ENCODE measurements around the gene SRSF6.
A peak's percentile ranks its signal among the peaks of the same experiment; 100 is the strongest.
"Not testable (repeated sequence)": the region's sequence is repeated elsewhere in the genome, so short reads cannot be mapped to it uniquely, and the experiment has no call there.

SRSF6 gene

DNA sequence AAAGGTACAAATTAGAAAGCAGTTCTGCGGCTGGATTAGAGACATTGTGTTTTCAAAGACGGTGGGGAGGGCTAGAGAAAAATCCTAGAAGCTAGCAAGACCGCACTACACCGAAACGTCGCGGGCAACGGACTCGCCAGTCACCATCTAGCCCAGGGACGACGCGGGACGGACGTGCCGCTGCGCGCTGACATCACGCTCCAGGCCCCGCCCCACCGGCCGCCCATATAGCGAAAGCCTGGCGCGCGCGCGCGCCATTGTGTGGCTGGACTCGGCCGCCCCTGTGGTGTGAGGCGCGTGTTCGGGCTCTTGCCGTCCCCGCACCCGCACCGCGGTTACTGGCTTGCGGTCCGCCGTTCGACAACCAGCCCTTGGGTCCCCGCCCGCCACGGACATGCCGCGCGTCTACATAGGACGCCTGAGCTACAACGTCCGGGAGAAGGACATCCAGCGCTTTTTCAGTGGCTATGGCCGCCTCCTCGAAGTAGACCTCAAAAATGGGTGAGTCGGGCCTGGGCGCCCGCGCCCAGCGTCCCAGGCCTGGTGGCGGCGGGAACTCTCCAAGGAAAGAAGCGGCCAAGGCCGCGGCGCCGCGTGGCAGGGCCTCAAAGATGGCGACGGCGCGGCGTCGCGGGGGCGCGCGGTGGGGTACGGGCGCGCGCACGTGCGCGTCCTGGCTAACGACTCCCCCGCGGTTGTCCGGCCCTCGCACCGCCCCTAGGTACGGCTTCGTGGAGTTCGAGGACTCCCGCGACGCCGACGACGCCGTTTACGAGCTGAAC lies at the start of gene SRSF6:
Gene SRSF6 (plus strand): TSS at position 257 of the 782 bp plus-strand sequence. CDS start 138 bp downstream, at position 395.
- DNase-seq (ENCODE audit: low read depth in 2 of 2): peak; percentile 85 to 86

DNA sequence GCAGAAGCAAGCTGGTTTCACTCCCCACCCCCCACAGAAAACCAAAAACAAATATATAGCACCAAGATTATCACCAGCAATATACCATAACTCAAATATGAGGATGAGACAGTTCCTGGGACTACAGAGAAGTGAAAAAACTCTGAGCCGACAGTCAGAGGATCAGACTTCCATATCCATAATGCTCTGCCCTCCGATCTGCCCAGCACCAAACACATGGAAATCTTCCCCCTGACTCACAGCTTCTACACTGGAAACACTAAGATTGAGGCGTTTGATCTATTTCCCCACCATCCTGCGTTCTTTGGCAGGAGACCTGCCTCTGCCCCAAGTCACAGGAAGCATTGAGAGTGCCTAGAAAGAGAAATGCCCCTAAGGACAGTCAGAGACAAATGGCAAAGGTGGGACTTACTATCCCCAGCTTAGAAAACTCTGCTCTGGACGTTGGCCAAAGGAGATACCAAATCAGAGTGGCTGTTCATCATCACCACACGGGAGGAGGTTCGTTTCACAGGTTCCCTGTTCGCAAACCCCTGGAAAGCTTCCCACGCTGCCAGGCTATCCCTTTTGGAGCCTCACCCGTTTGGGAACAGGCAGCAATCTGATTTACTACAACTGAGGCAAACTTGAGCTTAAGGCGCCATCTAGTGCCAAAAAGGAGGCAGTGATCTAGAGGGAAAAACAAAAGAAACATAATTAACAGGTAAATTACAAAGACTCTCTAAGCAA lies 48.7 kb upstream of the SRSF6 start:
- DNase-seq (ENCODE audit: low read depth in 2 of 2): no peak

DNA sequence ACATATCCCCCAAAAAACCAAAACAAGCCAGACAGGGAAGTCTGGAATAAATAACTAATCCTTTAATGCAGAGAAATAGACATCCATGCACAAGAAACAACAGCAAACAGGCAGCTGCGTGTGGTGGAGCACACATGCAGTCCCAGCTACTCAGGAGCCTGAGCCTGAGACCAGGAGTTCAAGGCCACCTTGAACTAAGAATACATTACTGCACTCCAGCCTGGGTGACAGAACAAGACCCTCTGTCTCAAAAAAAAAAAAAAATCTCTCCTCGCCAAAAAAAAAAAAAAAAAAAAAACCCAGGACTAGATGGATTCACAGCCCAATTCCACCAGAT lies 48.2 kb upstream of the SRSF6 start:
- no peak for DNase-seq (ENCODE audit: low read depth in 2 of 2)

DNA sequence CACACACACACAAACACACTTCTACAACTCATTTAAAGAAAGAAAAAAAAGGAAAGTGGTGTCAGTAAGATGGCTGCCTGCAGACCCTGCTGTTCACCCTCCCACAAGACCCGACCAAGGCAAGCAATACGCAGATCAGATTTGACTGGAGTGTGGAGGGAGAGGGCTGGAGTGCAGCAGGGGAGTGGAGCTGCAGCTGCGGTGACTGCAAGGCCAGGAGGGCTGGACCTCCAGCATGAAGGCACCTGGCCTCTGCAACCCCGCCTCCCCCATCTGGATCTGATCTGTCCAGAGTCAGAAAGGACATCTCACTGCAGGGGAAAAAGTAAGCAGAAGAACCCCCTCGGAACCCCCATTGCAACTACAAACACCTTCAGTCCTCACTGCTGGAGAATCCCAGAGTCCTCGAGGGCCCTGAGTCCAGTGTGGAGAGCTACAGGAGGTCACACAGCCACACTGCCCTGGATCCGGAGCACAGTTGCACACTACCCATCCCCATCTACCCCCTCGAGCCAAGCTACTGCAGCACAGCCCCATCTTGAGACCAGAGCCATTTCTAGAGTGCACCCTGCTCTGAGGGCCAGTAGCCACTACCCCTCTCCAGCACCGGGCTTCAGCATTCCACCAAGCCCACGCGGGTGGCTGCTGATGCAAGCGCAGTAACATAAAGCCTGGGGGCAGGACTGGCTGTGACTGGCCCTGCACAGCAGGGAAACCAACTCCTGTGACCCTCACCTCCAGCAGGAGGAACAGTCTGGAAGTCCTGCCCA lies 41.9 kb upstream of the SRSF6 start:
- no peak for DNase-seq (ENCODE audit: low read depth in 2 of 2)

DNA sequence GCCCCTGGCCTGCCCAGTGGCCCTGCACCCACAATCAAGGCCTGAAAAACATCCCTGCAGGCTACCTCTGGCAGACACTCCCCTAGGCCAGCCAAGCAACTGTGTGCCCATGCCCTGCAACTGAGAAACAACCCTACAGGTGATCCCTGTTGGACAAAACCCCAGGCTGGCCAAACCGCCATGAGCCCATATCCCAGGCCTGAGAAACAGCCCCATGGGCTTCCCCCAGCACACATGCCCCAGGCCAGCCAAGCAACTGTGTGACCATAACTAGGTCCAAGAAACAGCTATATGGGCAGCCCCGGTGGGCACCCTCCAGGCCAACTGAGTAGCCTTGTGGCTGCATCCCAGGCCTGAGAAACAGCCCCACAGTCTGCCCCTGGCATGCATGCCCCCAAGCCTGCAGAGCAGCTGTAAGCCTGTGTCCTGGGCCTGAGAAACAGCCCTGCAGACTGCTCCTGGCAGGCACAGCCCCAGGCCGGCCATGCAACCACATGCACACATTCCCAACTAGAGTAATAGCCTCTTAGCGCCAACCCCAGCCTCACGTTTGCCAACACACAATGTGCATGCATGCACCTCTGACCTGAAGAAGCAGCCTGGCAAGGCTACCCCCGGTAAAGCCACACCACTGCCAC lies 41.0 kb upstream of the SRSF6 start:
- DNase-seq (ENCODE audit: low read depth in 2 of 2): no peak

DNA sequence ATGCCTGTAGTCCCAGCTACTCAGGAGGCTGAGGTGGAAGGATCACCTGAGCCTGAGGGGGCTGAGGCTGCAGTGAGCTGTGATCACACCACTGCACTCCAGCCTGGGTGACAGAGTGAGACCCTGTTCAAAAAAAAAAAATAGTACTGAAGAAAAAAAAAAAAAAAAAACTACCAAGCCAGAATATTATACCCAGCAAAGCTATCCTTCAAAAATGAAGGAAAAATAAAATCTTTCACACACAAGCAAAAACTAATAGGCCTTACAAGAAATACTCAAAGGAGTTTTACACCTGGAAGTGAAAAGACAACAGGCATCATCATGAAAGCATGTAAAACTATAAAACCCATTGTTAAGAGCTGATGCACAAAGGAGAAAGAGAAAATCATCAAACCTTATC lies 37.5 kb upstream of the SRSF6 start:
- DNase-seq (ENCODE audit: low read depth in 2 of 2): no peak

DNA sequence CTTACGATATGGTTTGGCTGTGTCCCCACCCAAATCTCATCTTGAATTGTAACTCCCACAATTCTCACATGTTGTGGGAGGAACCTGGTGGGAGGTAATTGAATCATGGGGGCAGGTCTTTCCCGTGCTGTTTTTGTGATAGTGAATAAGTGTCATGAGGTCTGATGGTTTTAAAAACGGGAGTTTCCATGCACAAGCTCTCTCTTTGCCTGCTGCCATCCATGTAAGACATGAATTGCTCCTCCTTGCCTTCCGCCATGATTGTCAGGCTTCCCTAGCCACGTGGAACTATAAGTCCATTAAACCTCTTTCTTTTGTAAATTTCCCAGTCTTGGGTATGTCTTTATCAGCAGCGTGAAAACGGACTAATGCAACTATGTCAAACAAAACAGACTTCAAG lies 36.8 kb upstream of the SRSF6 start:
- DNase-seq (ENCODE audit: low read depth in 2 of 2): not testable (repeated sequence)

DNA sequence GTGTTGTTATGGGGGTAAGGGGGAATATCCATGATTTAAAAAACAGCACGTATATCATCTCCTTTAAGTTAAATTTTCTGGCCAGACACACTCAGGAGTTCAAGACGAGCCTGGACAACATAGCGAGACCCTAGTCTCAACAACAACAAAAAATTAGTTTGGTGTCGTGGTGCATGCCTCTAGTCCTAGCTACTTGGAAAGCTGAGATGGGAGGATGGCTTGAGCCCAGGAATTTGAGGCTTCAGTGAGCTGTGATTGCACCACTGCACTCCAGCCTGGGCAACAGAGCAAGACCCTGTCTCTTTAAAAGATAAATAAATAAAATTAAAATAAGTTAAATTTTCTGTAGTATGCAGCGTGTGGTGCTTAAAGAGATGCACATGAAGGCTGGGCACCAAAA lies 31.5 kb upstream of the SRSF6 start:
- no peak for DNase-seq (ENCODE audit: low read depth in 2 of 2)

DNA sequence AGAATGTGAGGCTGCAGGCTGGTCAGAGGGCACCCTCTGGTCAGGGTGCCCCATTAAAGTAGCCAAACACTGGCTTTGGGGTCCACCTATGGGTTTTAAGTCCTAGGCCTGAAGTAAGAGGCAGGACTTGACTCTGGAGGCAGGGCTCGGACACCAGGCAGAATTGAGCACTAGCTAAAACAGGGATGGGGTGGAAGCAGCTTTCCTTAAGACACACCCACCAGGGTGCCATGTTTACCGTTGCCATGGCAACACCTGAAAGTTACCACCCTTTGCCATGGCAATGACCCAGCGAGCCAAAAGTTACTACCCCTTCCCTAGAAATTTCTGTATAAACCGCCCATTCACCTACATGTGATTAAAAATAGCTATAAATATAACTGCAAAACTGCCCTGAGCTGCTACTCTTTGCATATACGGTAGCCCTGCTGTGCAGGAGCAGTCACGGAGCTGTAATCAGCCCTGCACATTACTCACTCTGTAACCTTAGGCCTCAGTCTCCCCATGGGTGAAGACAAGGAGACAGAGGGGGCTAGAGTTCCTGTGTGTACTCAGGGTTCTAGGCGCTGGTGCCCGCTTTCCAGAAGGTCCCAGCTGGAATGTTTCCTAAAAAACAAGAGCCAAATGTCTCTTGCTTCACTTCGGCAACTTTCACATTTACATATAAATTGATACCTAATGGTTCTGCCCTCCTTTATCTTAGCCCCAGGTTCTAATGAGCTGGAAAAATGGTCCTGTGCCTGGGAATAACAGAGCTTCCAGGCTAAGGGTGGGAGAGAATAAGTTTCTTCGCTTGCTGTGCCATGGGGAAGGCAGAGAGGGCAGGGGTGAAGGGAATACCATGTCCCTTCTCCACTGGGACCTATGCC lies 27.2 kb upstream of the SRSF6 start:
- no peak for DNase-seq (ENCODE audit: low read depth in 2 of 2)

DNA sequence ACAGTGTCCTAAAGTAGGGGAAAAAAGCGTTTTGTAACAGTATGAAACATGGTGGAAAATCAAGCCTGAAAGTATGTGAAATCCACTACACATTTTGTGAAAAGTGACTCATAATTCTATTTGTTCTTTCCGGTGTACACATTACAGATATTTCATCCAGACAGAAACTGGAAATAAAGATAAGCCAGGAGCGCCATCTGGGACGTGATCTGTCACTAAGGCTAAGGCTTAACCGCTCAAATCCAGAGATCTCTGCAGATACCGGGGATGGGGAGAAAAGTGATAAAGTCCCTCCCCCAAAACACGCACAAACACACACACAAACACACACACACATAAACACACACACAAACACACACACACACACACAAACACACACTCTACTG lies 26.6 kb upstream of the SRSF6 start:
- DNase-seq (ENCODE audit: low read depth in 2 of 2): no peak

DNA sequence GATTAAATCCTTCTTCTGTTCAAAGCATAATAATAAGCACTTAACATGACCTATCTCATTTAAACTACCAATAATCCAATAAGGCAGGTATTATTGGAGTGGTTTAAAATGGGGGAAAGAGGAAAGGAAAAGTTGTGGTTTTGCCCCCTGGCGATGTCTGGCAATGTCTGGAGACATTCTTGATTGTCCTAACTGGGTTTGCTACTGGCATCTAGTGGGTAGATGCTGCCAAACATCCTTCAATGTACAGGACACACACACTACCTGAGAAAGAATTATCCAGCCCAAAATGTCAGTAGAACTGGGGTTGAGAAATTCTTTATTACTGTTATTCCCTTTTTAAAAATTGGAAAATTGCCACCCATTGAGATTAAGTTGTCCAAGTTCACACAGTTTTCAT lies 25.2 kb upstream of the SRSF6 start:
- no peak for DNase-seq (ENCODE audit: low read depth in 2 of 2)

DNA sequence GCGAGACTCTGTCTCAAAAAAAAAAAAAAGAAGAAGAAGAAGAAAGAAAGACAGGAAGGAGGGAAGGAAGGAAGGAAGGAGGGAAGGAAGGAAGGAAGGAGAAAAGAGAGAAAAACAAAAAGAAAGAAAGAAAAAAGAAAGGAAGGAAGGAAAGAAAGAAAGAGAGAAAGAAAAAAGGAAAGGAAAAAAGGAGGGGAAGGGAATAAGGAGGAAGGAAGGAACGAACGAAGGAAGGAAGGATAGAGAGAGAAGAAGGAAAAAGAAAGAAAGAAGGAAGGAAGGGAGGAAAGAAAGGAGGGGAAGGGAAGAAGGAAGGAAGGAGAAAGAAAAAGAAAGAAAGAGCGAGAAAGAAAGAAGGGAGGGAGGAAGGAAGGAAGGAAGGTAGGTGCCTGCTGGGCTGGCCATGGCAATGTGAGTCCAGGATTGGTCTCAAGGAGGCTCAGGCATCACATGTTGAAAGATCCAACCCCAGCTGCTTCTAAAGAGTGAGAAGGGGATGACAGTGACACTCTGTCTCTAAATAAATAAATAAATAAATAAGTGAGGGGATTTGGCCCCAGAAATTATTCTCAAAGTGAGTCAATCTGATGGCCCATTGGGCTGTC lies 24.3 kb upstream of the SRSF6 start:
- no peak for DNase-seq (ENCODE audit: low read depth in 2 of 2)

DNA sequence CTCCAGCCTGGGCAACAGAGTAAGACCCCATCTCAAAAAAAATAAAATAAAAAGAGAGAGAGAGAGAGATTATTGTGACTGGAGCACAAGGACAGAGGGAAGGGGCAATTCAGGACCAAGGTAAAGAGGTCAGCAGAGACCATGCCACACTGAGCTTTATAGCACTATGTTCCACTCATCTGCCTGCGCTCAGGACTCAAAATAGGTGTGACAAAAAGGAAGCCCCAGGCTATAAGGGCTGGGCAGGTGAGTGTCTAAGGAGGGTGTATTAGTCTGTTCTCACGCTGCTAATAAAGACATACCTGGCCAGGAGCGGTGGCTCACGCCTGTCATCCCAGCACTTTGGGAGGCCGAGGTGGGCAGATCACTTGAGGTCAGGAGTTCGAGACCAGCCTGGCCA lies 23.1 kb upstream of the SRSF6 start:
- DNase-seq (ENCODE audit: low read depth in 2 of 2): no peak

DNA sequence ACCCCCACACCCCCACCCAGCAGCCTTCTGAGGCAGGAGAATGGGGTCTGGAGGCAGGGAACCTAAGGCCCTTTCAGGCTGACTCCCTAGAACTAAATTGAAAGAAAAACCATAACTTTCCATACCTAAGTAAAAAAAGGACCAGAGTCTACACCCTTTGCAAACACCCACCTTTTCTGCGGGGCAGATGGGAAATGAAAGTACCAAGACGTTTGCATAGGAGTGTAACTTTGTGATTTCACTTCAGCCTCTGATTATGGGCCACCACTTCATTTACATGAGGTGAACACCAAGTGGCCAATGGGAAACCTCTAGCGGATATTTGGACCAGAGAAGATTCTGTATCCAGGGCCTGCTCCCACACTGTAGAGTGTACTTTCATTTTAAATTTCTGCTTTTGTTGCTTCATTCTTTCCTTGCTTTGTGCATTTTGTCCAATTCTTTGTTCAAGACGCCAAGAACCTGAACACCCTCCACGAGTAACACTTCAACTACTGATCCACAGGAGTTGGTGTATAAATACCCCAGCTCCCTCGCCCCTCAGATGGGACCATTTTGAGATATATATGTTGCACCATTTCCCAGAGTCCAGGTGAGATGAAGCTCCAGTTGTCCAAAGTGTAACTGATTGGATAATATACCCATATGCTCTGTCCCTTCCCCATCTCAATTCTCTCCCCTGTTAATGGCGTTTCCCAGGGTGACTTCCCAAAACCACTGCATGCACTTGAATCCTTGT lies 18.9 kb upstream of the SRSF6 start:
- no peak for DNase-seq (ENCODE audit: low read depth in 2 of 2)

DNA sequence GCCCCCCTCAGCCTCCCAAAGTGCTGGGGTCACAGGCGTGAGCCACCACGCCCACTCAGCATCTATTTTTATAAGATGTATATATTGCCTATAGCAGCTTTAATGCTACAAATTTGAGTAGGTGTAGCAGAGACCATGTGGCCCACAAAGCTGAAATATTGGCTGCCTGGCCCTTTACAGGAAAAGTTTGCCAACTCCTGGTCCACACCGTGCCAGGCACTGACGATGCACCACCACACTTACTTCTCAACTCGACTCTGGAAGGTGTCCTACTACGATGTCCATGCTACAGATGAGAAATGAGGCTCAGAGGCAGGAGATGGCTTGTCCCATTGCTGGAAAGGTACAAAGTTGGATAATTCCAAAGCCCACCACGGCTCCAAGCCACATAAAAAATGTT lies 17.2 kb upstream of the SRSF6 start:
- DNase-seq (ENCODE audit: low read depth in 2 of 2): no peak

DNA sequence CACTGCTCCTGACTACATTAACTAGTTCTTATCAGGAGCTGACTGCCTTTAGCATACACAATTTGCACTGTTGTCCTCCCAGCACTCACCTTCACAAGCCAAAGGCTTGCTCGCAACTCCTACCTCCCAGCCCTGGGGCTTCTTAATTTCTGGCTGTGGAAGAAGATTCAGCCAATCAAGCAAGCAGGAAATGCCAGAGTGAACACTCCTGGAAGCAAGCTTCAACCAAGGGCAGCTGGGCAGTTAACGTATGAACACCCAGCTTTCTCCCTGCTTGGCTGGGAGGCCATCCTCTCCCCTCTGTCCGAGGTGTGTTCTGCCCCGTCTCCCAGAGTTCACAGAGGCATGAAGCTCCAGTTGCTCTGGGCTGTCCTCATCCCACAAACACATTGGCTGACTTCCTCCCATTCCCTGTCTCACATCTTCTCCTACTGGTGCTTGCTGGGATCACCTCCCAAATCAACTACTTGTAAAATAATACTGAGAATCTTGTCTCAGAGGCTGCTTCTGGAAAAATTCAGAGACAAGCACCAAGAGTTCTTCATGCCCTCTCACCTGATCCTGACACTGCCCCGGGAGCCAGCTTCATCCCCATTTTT lies 15.3 kb upstream of the SRSF6 start:
- no peak for DNase-seq (ENCODE audit: low read depth in 2 of 2)

DNA sequence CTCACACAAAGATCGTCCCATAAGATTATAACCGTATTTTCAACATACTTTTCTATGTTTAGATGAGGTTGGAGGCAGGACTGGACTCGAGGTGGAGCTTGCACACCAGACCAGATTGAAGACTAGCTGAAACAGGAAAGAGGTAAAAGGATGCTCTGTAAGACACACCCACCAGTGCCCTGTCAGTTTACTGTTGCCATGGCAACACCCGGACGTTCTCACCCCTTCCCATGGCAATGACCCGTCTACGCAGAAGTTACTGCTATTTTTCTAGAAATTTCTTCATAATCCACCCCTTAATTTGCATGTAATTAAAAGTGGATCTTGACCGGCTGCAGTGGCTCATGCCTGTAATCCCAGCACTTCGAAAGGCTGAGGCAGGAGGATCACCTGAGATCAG lies 13.6 kb upstream of the SRSF6 start:
- no peak for DNase-seq (ENCODE audit: low read depth in 2 of 2)

DNA sequence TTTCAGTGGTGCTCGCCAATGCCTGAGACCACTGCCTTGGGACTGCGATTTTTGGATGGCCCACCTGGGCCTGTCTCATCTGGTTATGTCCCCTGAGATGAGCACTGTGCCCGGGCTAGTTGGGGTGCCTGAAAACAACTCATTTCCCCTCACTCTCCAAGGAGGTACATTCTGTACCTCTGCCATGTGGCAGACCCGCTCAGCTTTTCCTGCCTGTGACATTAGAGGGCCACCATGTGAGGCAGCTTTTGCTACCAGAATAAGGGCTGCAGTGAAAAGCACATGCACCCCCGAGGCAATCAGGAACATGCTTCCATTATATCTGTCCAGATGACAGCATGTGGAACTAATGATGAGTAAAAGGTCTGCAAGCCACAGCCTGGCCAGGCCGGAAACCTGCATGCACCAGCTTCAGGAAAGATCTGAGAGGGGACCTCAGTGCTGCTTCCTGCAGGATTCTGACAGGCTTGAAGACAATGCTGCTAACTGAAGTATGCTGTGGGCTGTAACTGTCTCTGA lies 11.3 kb upstream of the SRSF6 start:
- no peak for DNase-seq (ENCODE audit: low read depth in 2 of 2)

DNA sequence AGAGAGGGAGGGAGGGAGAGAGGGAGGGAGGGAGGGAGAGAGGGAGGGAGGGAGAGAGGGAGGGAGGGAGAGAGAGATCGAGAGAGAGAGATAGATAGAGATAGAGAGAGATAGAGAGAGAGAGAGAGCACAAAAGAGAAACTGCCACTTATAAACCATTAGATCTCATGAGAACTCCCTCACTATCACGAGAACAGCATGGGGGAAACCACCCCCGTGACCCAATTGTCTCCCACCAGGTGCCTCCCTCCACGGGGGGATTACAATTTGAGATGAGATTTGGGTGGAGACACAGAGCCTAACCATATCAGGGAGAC lies 9.3 kb upstream of the SRSF6 start:
- DNase-seq (ENCODE audit: low read depth in 2 of 2): not testable (repeated sequence)
